Liver (tissue), 3 donors: Measurements from ENCODE around the gene THADA.

Source experiments
- RXRA ChIP-seq, 2 donors: IDR thresholded peaks; 2 replicates each; pipeline ENCODE4 v1.6.1; 2017 to 2018; ENCODE audit warnings: antibody characterized with exemption in 2 of 2, mild to moderate bottlenecking in 1 of 2
- TF ChIP-seq, protein P1 (sequence below): fragments of 150-350 bp; IDR thresholded peaks from 2 replicates; pipeline ENCODE4 v1.5.1; 2017; ENCODE audit warnings: improper control_type of control experiment, low read depth, low read length; ENCODE audit not compliant: missing input control
- donor health status: healthy.
- donor health status: healthy.

DNA sequence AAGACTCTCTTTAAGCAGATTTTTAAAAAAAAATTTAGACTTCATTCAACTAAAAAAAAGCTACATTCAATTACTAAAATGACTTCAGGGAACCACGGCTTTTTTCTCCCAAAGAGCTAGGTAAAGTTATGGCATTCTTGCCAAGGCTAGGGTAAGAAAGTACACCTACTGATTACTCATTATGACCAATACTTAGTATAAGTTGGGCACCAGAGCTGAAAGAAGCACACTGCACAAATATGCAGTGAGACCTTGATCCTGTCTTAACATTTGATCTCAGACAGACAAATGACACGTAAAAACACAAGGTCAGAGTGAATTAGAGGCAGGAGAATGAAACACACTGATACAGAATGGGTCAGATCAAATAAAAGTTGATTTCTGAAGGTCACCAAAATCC, 88.7 kb downstream of the THADA start:
- TF ChIP-seq, protein P1, sequence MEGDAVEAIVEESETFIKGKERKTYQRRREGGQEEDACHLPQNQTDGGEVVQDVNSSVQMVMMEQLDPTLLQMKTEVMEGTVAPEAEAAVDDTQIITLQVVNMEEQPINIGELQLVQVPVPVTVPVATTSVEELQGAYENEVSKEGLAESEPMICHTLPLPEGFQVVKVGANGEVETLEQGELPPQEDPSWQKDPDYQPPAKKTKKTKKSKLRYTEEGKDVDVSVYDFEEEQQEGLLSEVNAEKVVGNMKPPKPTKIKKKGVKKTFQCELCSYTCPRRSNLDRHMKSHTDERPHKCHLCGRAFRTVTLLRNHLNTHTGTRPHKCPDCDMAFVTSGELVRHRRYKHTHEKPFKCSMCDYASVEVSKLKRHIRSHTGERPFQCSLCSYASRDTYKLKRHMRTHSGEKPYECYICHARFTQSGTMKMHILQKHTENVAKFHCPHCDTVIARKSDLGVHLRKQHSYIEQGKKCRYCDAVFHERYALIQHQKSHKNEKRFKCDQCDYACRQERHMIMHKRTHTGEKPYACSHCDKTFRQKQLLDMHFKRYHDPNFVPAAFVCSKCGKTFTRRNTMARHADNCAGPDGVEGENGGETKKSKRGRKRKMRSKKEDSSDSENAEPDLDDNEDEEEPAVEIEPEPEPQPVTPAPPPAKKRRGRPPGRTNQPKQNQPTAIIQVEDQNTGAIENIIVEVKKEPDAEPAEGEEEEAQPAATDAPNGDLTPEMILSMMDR: no peak
- TF ChIP-seq RXRA (IDR thresholded peaks at IDR 0.05): no peak
